NOMO-1 treated with dmso at 0.1 percent for 144 hours (cell line): ENCODE data around the gene BCL11B.

Experiments
- DNase-seq: peaks from one replicate; lab custom pipeline; 2025; ENCODE audit not compliant: unreplicated experiment; lab: John Stamatoyannopoulos, UW

BCL11B gene

DNA sequence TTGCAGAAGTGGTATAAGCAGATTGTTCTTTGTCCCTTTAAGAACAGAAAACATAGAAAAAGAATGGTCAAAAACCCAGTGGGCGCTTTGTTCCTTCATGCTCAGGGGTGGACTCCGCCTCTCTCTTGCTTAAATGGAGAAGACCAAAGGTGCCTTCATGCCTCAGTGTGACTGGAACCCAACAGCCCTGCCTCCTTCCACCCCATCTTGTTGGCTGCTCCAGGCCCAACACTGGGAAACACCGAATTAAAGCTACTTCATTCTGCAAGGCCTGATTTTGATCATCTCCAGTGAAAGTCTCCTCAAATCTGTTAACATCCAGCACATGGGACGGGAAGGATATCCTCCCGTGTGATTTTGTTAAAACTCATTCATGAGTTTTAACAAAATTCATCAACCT lies 103.7 kb downstream of the BCL11B start:
- no peak for DNase-seq

- no peak for DNase-seq
Observed at GRCh38 chr14:99166506-99166905, 105.5 kb downstream of the BCL11B start.

DNA sequence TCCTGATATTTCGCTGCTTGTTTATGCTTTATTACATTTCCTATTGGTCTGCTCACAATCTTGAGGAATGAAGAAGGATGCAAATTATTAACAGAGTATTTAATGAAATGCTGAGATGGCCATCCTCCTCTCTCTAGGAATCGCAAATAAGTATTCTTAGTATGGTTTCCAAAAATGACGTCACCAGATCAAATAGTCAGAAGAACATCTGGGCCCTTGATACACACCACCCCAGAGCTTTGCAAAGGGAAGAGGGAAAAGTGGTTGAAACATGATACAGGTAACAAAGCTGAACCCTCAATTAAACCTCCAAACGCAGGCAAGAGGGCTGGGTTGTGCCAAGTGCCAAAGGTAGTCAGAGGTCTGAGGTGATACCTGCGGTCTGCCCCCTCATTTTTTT lies 107.3 kb downstream of the BCL11B start:
- no peak for DNase-seq

- no peak for DNase-seq
Observed at GRCh38 chr14:99163446-99163845, 108.6 kb downstream of the BCL11B start.

- no peak for DNase-seq
Observed at GRCh38 chr14:99159341-99160340, 112.4 kb downstream of the BCL11B start.

GRCh38 chr14:99158646-99159165 lies 113.3 kb downstream of the BCL11B start:
- DNase-seq: no peak

GRCh38 chr14:99158150-99158549 lies 113.8 kb downstream of the BCL11B start:
- DNase-seq: no peak

DNA sequence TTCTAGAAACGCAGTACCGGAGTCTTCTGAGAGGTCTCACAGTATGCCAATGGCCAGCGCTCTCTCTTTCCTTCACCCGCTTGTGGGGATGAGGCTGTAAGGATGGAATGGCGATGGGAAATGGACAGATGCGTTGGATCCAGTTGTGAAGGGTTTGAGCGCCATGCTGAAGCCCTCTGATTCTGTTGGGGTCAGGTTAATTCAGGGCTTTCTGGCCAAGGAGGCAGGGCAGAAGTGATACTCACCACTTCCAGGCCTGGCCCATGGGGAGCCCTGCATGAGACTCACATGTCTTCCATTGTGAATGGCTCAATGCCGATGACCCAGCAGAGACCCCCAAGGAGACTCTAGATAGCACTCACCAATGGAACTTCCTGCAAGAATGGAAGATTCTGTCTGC lies 114.3 kb downstream of the BCL11B start:
- no peak for DNase-seq

GRCh38 chr14:99157246-99157645 lies 114.8 kb downstream of the BCL11B start:
- no peak for DNase-seq

DNA sequence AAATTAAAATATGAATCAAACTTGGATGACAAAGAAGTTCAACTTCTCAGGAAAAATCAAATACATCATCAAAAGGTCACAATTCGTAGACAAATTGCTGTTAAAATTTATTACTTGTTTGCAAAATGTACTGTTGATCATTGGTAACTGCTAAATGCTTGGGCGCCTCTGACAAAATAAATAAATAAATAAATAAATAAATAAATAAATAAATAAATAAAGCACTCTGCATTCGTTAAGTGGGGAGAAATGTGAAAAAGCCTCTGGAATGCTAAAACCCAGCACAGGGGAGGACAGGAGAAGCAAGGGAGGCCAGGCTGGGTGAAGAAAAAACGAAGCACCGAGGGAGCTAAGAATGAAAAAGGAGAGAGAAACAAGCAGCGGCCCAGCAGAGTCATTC lies 115.2 kb downstream of the BCL11B start:
- DNase-seq: no peak

- no peak for DNase-seq
Observed at GRCh38 chr14:99156090-99156425, 115.9 kb downstream of the BCL11B start.

GRCh38 chr14:99155173-99156089 lies 116.6 kb downstream of the BCL11B start:
- no peak for DNase-seq

- DNase-seq: no peak
Observed at GRCh38 chr14:99150236-99150635, 121.8 kb downstream of the BCL11B start.

- no peak for DNase-seq
Observed at GRCh38 chr14:99148861-99149610, 123.0 kb downstream of the BCL11B start.

DNA sequence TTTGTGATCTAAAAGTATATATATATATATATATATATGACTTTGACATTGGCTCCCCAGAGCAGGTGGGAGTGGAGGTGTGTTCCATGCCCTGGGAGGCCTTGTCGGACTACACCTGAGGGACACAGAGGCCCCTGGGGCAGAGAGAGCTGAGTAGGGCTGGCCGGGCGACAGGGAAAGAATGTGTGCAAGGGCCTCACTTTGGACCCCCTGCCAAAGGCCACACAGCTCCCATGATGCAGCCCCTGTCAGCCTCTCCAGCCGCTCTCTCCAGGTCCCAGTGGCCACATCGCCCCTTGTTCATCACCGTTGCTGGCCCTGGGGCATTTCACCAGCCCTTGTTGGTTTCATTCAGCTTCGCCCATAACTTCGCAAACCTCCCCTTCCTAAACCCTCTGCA lies 123.9 kb downstream of the BCL11B start:
- no peak for DNase-seq

DNA sequence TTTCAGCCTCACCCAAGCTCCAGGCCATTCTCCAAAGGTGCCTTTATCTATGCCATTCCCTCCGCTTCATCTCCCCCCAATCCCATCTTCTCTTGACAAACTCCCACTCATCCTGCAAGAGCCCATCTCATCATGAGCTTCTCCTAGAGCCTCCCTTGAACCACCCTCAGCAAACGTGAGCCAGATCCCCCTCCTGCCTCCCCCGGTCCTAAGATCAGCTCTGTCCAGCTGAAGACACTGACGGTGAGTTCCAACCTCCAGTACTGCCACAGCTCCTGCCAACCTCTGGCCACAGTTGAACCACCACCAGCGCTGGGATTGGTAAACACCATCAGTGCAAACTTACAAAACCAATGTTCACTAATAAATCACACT lies 124.6 kb downstream of the BCL11B start:
- no peak for DNase-seq

- DNase-seq: no peak
Observed at GRCh38 chr14:99146616-99147365, 125.2 kb downstream of the BCL11B start.

DNA sequence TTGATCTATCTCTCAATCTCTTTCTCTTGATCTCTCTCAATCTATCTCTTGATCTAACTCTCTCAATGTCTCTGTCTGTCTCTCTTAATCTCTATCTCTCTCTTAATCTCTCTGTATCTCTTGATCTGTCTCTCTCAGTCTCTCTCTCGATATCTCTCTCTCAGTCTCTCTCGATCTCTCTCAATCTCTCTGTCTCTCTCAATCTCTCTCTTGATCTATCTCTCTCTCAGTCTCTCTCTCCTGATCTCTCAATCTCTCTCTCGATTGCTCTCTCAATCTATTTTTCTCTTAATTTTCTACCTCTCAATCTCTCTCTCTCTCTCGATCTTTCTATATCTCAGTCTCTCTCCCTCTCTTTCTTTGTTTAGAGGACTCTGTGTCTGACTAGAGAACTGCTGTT lies 126.7 kb downstream of the BCL11B start:
- DNase-seq: no peak

- no peak for DNase-seq
Observed at GRCh38 chr14:99143793-99144192, 128.2 kb downstream of the BCL11B start.

- DNase-seq: no peak
Observed at GRCh38 chr14:99143126-99143525, 128.9 kb downstream of the BCL11B start.
